Mammary epithelial cell (primary cell): Measurements from ENCODE around the gene TNFRSF13B.

ENCODE experiments used
- CTCF ChIP-seq, 2 donors: IDR thresholded peaks in 1 of 2; conservative IDR thresholded peaks in 1 of 2; 2 replicates each; pipeline ENCODE4 v1.5.1; 2011 to 2012; ENCODE audit warnings: inconsistent platforms in 2 of 2, low read length in 2 of 2, mild to moderate bottlenecking in 2 of 2, control low read depth in 1 of 2, low read depth in 1 of 2; ENCODE audit not compliant: insufficient read depth in 1 of 2; ENCODE audit errors: extremely low read depth in 1 of 2
- EZH2 ChIP-seq: IDR thresholded peaks from 2 replicates; pipeline ENCODE4 v1.6.1; 2012; ENCODE audit warnings: low read length, inconsistent platforms, borderline replicate concordance

GRCh38 chr17:16995930-16996329 lies 24.0 kb upstream of the TNFRSF13B start:
- TF ChIP-seq EZH2 = no peak
- TF ChIP-seq CTCF (conservative IDR thresholded peaks at IDR 0.05 in 1 of 2, IDR thresholded peaks at IDR 0.05 in 1 of 2; ENCODE audit: extremely low read depth in 1 of 2, insufficient read depth in 1 of 2, low read depth in 1 of 2, low read length in 2 of 2) = no peak
